Loucy (cell line): Measurements from ENCODE around the gene UBE2O.

Experiments
- H2AFZ ChIP-seq: fragments of 200-600 bp; sonication (generic); 2 replicates; pipeline ENCODE4 v1.6.0; 2016; ENCODE audit warnings: antibody characterized with exemption, mild to moderate bottlenecking, low read length, moderate library complexity
- H3F3A ChIP-seq: fragments of 200-600 bp; 2 replicates; pipeline ENCODE4 v1.6.0; 2016; ENCODE audit warnings: antibody characterized with exemption, low read depth, mild to moderate bottlenecking
- H3K27me3 ChIP-seq: fragments of 200-600 bp; sonication (generic); 2 replicates; pipeline ENCODE4 v1.6.1; 2014; ENCODE audit warnings: low read length, mild to moderate bottlenecking; ENCODE audit not compliant: insufficient read depth, poor library complexity, severe bottlenecking
- H3K36me3 ChIP-seq: fragments of 200-600 bp; sonication (generic); 2 replicates; pipeline ENCODE4 v1.6.1; 2016; ENCODE audit warnings: low read length; ENCODE audit not compliant: insufficient read depth
- H3K4me1 ChIP-seq: fragments of 200-600 bp; sonication (generic); 2 replicates; pipeline ENCODE4 v1.5.1; 2014; ENCODE audit warnings: low read length, mild to moderate bottlenecking; ENCODE audit not compliant: insufficient read depth, poor library complexity, severe bottlenecking
- H3K4me2 ChIP-seq: fragments of 200-600 bp; sonication (generic); 2 replicates; pipeline ENCODE4 v1.6.0; 2014; ENCODE audit warnings: antibody characterized with exemption, low read length, low read depth, mild to moderate bottlenecking; ENCODE audit not compliant: poor library complexity, severe bottlenecking
- H3K4me3 ChIP-seq: fragments of 200-600 bp; sonication (generic); 2 replicates; pipeline ENCODE4 v1.5.1; 2014; ENCODE audit warnings: low read length, mild to moderate bottlenecking, mixed read lengths; ENCODE audit not compliant: poor library complexity, severe bottlenecking
- H3K79me2 ChIP-seq: fragments of 200-600 bp; sonication (generic); 2 replicates; pipeline ENCODE4 v1.6.1; 2014; ENCODE audit warnings: low read length; ENCODE audit not compliant: insufficient read depth
- H3K9ac ChIP-seq: fragments of 200-600 bp; sonication (generic); 2 replicates; pipeline ENCODE4 v1.6.0; 2014; ENCODE audit warnings: mild to moderate bottlenecking, low read depth, low read length, moderate library complexity; ENCODE audit not compliant: poor library complexity, severe bottlenecking
- H3K9me2 ChIP-seq: fragments of 200-600 bp; sonication (generic); replicated peaks from 2 replicates; pipeline ENCODE4 v1.6.1; 2016; ENCODE audit warnings: low read depth, low read length, mixed read lengths
- H3K9me3 ChIP-seq: fragments of 200-600 bp; sonication (generic); 2 replicates; pipeline ENCODE4 v1.6.1; 2014; ENCODE audit warnings: mild to moderate bottlenecking, antibody characterized with exemption, low read length, low read depth; ENCODE audit not compliant: insufficient read depth
- H4K20me1 ChIP-seq: fragments of 200-600 bp; sonication (generic); 2 replicates; pipeline ENCODE4 v1.6.0; 2014; ENCODE audit warnings: antibody characterized with exemption, low read length, mild to moderate bottlenecking; ENCODE audit not compliant: insufficient read depth, poor library complexity, severe bottlenecking
- EZH2phosphoT487 ChIP-seq: fragments of 200-600 bp; IDR thresholded peaks from 2 replicates; pipeline ENCODE4 v1.6.1; 2018; ENCODE audit warnings: antibody characterized with exemption, mild to moderate bottlenecking, moderate library complexity, borderline replicate concordance
- TF ChIP-seq, protein P1 (sequence below): fragments of 200-600 bp; sonication (generic); conservative IDR thresholded peaks from 2 replicates; pipeline ENCODE4 v1.5.1; 2014; ENCODE audit warnings: mild to moderate bottlenecking, antibody characterized with exemption, low read length

Gene UBE2O

DNA sequence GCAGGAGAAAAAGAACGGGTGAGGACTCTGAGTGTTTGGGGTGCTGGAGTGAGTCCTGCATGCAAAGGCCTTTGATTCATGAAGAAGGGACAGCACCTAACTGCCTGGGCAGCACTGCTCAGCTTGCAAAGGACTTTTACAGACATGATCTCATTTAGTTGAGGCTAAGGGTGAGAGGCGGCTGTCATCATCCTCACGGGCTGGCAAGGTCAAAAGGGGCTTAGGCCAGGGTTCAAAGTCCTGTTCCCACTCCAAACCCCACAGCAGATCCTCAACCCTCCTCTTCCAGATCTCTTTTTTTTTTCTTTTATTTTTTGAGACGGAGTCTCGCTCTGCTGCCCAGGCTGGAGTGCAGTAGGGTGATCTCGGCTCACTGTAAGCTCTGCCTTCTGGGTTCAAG lies 43.5 kb upstream of the UBE2O start:
- no peak overlapping the region for H2AFZ ChIP-seq
- no peaks in the 10 kb centered on the region for H3K79me2 ChIP-seq
- H3K9me3 ChIP-seq, result no peaks in the 10 kb centered on the region
- TF ChIP-seq EZH2phosphoT487, result no peak
- TF ChIP-seq, protein P1, sequence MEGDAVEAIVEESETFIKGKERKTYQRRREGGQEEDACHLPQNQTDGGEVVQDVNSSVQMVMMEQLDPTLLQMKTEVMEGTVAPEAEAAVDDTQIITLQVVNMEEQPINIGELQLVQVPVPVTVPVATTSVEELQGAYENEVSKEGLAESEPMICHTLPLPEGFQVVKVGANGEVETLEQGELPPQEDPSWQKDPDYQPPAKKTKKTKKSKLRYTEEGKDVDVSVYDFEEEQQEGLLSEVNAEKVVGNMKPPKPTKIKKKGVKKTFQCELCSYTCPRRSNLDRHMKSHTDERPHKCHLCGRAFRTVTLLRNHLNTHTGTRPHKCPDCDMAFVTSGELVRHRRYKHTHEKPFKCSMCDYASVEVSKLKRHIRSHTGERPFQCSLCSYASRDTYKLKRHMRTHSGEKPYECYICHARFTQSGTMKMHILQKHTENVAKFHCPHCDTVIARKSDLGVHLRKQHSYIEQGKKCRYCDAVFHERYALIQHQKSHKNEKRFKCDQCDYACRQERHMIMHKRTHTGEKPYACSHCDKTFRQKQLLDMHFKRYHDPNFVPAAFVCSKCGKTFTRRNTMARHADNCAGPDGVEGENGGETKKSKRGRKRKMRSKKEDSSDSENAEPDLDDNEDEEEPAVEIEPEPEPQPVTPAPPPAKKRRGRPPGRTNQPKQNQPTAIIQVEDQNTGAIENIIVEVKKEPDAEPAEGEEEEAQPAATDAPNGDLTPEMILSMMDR, result no peak
- H3K27me3 ChIP-seq, result no peaks in the 10 kb centered on the region
- peaks cover 38% of the 10 kb centered on the region for H3K4me1 ChIP-seq
- no peak overlapping the region for H3K9ac ChIP-seq
- H3K4me3 ChIP-seq, result no peak overlapping the region
- no peaks in the 10 kb centered on the region for H3K36me3 ChIP-seq
- no peaks in the 10 kb centered on the region for H3K9me2 ChIP-seq
- H4K20me1 ChIP-seq, result no peaks in the 10 kb centered on the region
- H3F3A ChIP-seq, result no peaks in the 10 kb centered on the region
- H3K4me2 ChIP-seq, result no peak overlapping the region

DNA sequence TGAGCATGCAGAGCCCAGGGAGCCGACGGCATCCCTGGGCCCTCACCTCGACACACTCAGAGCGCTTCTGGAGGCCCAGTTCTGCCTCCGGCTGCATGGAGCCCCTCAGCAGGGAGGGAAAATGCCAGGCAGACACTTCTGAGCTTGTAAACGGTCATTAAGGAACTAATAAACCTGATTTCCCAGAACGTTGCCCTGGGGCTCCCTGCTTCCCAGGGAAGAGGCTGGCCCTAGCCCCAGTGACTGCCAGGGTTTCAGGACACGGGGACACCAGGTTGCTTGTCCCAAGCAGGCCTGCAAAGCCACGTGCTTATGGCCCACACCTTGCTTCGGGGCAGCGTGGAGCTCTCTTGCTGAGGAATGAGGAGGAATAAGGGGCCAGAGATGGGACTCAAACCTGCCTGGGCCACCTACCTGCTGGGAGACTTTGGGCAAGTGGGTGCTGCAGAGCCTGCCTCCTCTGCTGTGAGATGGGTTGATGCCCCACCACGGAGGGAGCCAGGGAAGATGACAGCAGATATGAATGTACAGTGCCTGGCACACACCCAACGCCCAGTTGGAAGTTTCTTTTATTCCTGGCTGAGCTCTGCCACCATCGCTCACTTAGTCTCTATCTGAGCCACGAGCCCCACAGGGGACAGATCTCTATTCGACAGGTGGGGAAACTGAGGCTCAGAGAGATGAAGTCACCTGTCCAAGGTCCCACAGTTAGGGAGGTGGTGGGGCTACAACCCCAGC lies 42.9 kb upstream of the UBE2O start:
- TF ChIP-seq, protein P1, result no peak
- no peak for TF ChIP-seq EZH2phosphoT487
- H3K79me2 ChIP-seq, result no peaks in the 10 kb centered on the region
- H3K4me2 ChIP-seq, result no peak overlapping the region
- H3K36me3 ChIP-seq, result no peaks in the 10 kb centered on the region
- no peaks in the 10 kb centered on the region for H3K9me3 ChIP-seq
- H3F3A ChIP-seq, result no peaks in the 10 kb centered on the region
- H3K9ac ChIP-seq, result no peak overlapping the region
- H3K9me2 ChIP-seq, result no peaks in the 10 kb centered on the region
- no peaks in the 10 kb centered on the region for H4K20me1 ChIP-seq
- no peak overlapping the region for H3K4me3 ChIP-seq
- H3K27me3 ChIP-seq, result no peaks in the 10 kb centered on the region
- H3K4me1 ChIP-seq, result peaks cover 33% of the 10 kb centered on the region
- H2AFZ ChIP-seq, result no peak overlapping the region

GRCh38 chr17:76493505-76494167 lies 40.7 kb upstream of the UBE2O start:
- Histone ChIP-seq H3K36me3 (no peaks in the 10 kb centered on the region), H3K4me1 (peaks cover 19% of the 10 kb centered on the region), H3K9ac (peak overlapping the region; percentile 49), H3F3A (no peaks in the 10 kb centered on the region), H3K79me2 (no peaks in the 10 kb centered on the region), H3K4me2 (peak overlapping the region; percentile 60), H3K9me2 (no peaks in the 10 kb centered on the region), H3K27me3 (no peaks in the 10 kb centered on the region), H3K4me3 (peak overlapping the region; percentile 17), H4K20me1 (no peaks in the 10 kb centered on the region), H2AFZ (no peak overlapping the region; the same call in 1 of the 2 replicates), H3K9me3 (no peaks in the 10 kb centered on the region)
- TF ChIP-seq, protein P1, result no peak
- TF ChIP-seq EZH2phosphoT487, result no peak
